Upper lobe of left lung (tissue), 6 donors: ENCODE results near the gene FAHD2A. TPM values are rescaled to one million over a fixed set of nuclear protein-coding genes. Genes with fewer than 3 reads are reported as not detected.

Source experiments
- ATAC-seq, 2 donors: fragments of 200-7000 bp; cut with Tn5 transposase; one replicate each; pipeline ENCODE4 v1.9.1; 2022; ENCODE audit warnings: mild to moderate bottlenecking in 2 of 2, moderate library complexity in 2 of 2; ENCODE audit not compliant: low FRiP score in 2 of 2
- DNase-seq, 2 donors: peaks; one replicate each; pipeline ENCODE4 v3.0.0-alpha.2; 2019 to 2020
- H3K27ac ChIP-seq, 4 donors: fragments of 200-600 bp; sonication (generic); one replicate each; pipeline ENCODE4 v1.5.1; 2016 to 2019
- H3K27me3 ChIP-seq, 4 donors: fragments of 200-600 bp; sonication (generic); one replicate each; pipeline ENCODE4 v1.5.1; 2017 to 2019
- H3K36me3 ChIP-seq, 4 donors: fragments of 200-600 bp; sonication (generic); one replicate each; pipeline ENCODE4 v1.5.1; 2016 to 2019
- H3K4me1 ChIP-seq, 4 donors: fragments of 200-600 bp; sonication (generic); one replicate each; pipeline ENCODE4 v1.5.1; 2018 to 2019
- H3K4me3 ChIP-seq, 4 donors: fragments of 200-600 bp; sonication (generic); one replicate each; pipeline ENCODE4 v1.5.1; 2017 to 2019; ENCODE audit warnings: mild to moderate bottlenecking in 2 of 4, moderate library complexity in 1 of 4
- H3K9me3 ChIP-seq, 4 donors: fragments of 200-600 bp; sonication (generic); one replicate each; pipeline ENCODE4 v1.5.1; 2018 to 2019
- EP300 ChIP-seq, 4 donors: sonication (generic); formaldehyde crosslinking; IDR thresholded peaks; one replicate each; pipeline ENCODE4 v1.5.1; 2017; ENCODE audit warnings: antibody characterized with exemption in 4 of 4, control low read depth in 2 of 4
- POLR2A ChIP-seq, 4 donors: fragments of 450-650 bp; IDR thresholded peaks; one replicate each; pipeline ENCODE4 v1.5.1; 2016 to 2017; ENCODE audit warnings: antibody characterized with exemption in 4 of 4, mild to moderate bottlenecking in 2 of 4
- POLR2AphosphoS5 ChIP-seq, 2 donors: sonication (generic); formaldehyde crosslinking; IDR thresholded peaks; one replicate each; pipeline ENCODE4 v1.5.1; 2017; ENCODE audit warnings: antibody characterized with exemption in 2 of 2
- WGBS, 2 donors: methylation state at CpG; one replicate each; pipeline ENCODE4 v1.1.5; 2017 to 2018; 5-methylcytosine and 5-hydroxymethylcytosine counted together
- total RNA-seq, 6 donors: library from RNA; depleted of rRNA in 4 of 6; stranded (reverse); fragments of >200 nt in 4 of 6; gene quantifications; one replicate each; pipeline versions ENCODE4 v1.1.0 to v1.2.1, GENCODE V29; 2016 to 2021
- TF ChIP-seq, protein P1 (sequence below), 6 experiments: fragments of 450-650 bp in 4 of 6; fragments of 200-600 bp in 2 of 6; sonication (generic) in 2 of 6; IDR thresholded peaks; one replicate each; pipeline ENCODE4 v1.5.1; 2016 to 2019; ENCODE audit warnings: antibody characterized with exemption in 6 of 6
- donor health status: DM: no; HTN: no; CAD: no; lungs with moderate emphysema.
- donor health status: DM: no; HTN: yes; CAD: no; lungs with severe emphysema.

FAHD2A gene
- total RNA-seq, 6 donors from 2014 or later: 18.9 to 23.3 (median 22.2) TPM

DNA sequence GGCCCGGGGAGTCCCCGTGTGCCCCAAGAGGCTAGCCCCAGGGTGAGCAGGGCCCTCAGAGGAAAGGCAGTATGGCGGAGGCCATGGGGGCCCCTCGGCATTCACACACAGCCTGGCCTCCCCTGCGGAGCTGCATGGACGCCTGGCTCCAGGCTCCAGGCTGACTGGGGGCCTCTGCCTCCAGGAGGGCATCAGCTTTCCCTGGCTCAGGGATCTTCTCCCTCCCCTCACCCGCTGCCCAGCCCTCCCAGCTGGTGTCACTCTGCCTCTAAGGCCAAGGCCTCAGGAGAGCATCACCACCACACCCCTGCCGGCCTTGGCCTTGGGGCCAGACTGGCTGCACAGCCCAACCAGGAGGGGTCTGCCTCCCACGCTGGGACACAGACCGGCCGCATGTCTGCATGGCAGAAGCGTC lies 16.9 kb upstream of the FAHD2A start:
- Histone ChIP-seq H3K27me3 (no peaks in the 10 kb centered on the region), H3K27ac (no peak overlapping the region), H3K4me1 (peaks cover 0 to 19% (median 4%) of the 10 kb centered on the region in 4 donors), H3K36me3 (no peaks in the 10 kb centered on the region), H3K9me3 (no peaks in the 10 kb centered on the region), H3K4me3 (no peak overlapping the region)
- no peak for TF ChIP-seq POLR2A (IDR thresholded peaks at IDR 0.05)
- no peak for TF ChIP-seq EP300 (IDR thresholded peaks at IDR 0.05)
- TF ChIP-seq, protein P1, sequence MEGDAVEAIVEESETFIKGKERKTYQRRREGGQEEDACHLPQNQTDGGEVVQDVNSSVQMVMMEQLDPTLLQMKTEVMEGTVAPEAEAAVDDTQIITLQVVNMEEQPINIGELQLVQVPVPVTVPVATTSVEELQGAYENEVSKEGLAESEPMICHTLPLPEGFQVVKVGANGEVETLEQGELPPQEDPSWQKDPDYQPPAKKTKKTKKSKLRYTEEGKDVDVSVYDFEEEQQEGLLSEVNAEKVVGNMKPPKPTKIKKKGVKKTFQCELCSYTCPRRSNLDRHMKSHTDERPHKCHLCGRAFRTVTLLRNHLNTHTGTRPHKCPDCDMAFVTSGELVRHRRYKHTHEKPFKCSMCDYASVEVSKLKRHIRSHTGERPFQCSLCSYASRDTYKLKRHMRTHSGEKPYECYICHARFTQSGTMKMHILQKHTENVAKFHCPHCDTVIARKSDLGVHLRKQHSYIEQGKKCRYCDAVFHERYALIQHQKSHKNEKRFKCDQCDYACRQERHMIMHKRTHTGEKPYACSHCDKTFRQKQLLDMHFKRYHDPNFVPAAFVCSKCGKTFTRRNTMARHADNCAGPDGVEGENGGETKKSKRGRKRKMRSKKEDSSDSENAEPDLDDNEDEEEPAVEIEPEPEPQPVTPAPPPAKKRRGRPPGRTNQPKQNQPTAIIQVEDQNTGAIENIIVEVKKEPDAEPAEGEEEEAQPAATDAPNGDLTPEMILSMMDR (IDR thresholded peaks at IDR 0.05): no peak
- no peak for TF ChIP-seq POLR2AphosphoS5 (IDR thresholded peaks at IDR 0.05)
- 89% methylated on average over 9 to 12 of the region's 12 CpGs for WGBS, 2 donors
- ATAC-seq (no peak), DNase-seq (peak in 1 of 2 donors; percentile 69)

DNA sequence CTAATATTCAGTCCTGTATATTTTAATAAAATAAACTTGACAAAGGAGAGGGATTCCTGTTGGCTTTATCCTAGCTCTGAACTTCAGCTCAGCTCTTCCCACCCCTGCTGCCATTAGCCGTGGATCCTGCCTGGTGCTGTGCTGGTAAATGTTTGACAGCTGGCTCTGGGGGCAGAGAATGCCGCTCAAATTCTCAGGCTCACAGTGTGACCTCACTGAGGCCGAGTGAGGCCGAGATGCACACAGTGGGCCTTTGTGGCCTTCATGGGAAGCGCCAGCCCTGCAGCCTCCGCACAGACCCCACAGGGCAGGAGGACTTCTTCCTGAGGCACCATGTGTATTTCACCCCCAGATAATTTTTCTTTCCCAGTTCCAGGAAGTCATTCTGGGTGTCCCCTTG lies 16.5 kb upstream of the FAHD2A start:
- H3K4me1 ChIP-seq: peaks cover 0 to 19% (median 4%) of the 10 kb centered on the region in 4 donors
- DNase-seq: no peak
- H3K27me3 ChIP-seq: no peaks in the 10 kb centered on the region
- no peak for ATAC-seq
- TF ChIP-seq, protein P1 (IDR thresholded peaks at IDR 0.05): no peak
- TF ChIP-seq POLR2A (IDR thresholded peaks at IDR 0.05): no peak
- H3K36me3 ChIP-seq: no peaks in the 10 kb centered on the region
- no peak overlapping the region for H3K4me3 ChIP-seq
- no peak overlapping the region for H3K27ac ChIP-seq
- 78 to 86% methylated on average over 6 of the region's 6 CpGs for WGBS, 2 donors
- no peaks in the 10 kb centered on the region for H3K9me3 ChIP-seq

DNA sequence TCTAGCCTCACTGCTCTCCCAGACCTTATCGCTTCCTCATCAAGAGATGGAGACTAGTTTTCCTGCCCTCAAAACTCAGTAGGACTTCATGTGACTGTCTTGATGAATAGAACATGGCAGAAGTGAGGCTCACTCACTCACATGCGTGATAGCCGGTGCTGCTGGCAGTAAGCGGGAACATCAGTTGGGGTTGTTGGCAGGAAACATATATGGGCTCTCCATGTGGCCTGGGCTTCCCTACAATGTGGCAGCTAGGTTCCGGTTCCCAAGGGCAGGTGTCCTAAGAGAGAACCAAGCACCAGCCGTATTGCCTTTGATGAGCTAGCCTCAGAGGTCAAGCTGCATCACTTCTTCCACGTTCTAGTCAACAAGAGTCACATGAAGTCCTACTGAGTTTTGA lies 15.2 kb upstream of the FAHD2A start:
- Histone ChIP-seq H3K27ac (no peak overlapping the region), H3K36me3 (no peaks in the 10 kb centered on the region), H3K9me3 (no peaks in the 10 kb centered on the region), H3K27me3 (no peaks in the 10 kb centered on the region), H3K4me1 (peaks cover 0 to 19% (median 4%) of the 10 kb centered on the region in 4 donors), H3K4me3 (no peak overlapping the region)
- ATAC-seq (no peak), DNase-seq (no peak)
- TF ChIP-seq POLR2A (IDR thresholded peaks at IDR 0.05): no peak
- TF ChIP-seq, protein P1 (IDR thresholded peaks at IDR 0.05): no peak
- no peak for TF ChIP-seq POLR2AphosphoS5 (IDR thresholded peaks at IDR 0.05)
- TF ChIP-seq EP300 (IDR thresholded peaks at IDR 0.05): no peak
- WGBS, 2 donors: 85 to 86% methylated on average over 7 of the region's 7 CpGs

DNA sequence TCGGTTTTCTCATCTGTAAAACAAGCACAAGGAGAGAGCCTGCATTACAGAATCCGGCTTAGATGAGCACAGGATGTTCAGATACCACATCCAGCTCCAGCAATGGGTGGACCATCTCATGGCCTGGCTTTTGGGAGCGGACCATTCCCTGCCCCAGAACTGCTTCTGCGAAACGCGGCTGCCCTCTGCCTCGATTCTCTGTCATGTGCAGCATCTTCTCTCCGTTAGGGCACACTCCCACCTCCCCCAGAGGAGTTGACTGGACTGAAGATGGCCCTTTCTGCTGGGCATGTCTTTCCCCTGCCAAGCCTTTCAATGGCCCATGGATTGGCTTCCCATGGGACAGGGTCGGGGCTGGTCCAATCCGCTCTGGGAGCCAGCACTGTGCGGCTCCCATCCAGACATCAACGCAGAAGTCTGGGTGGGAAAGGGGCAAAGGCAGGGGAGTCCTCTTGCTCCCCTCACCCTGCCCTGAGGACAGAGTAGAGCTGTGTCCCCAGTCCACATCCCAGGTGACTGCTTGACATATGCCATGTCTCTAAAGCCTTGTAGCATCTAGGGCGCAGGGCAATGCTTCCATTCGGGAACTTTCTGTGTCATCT lies 14.3 kb upstream of the FAHD2A start:
- WGBS, 2 donors: 83 to 88% methylated on average over 14 of the region's 14 CpGs
- no peak overlapping the region for H3K27ac ChIP-seq
- TF ChIP-seq POLR2A (IDR thresholded peaks at IDR 0.05) (no peak), EP300 (IDR thresholded peaks at IDR 0.05) (no peak), POLR2AphosphoS5 (IDR thresholded peaks at IDR 0.05) (no peak)
- TF ChIP-seq, protein P1 (IDR thresholded peaks at IDR 0.05): no peak
- H3K36me3 ChIP-seq: no peaks in the 10 kb centered on the region
- no peak overlapping the region for H3K4me3 ChIP-seq
- DNase-seq: no peak
- peaks cover 0 to 19% (median 4%) of the 10 kb centered on the region in 4 donors for H3K4me1 ChIP-seq
- H3K9me3 ChIP-seq: no peaks in the 10 kb centered on the region
- H3K27me3 ChIP-seq: no peaks in the 10 kb centered on the region
- ATAC-seq: no peak

DNA sequence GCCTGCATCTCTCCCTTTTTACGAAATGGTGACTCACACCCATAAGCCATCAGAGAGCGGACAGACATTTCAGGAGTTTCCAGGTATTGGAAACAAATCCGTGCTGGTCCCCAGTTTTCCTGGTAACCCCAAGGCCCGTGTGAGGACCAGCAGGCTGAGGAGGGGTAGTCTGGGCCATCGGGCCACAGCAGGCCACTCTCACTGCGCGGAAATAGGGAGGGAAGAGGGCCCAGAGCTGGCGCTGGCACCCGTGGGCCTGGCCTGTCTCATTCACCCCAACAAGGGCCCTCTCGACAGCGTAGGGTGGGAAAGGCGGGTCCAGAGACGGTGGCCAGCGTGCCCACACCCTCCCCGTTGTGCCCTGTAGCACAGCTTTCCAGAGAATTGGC lies 13.7 kb upstream of the FAHD2A start:
- peaks cover 0 to 19% (median 4%) of the 10 kb centered on the region in 4 donors for H3K4me1 ChIP-seq
- H3K27me3 ChIP-seq: no peaks in the 10 kb centered on the region
- no peaks in the 10 kb centered on the region for H3K36me3 ChIP-seq
- no peak overlapping the region for H3K27ac ChIP-seq
- DNase-seq (no peak), ATAC-seq (peak in 1 of 2 donors; percentile 2)
- TF ChIP-seq POLR2AphosphoS5 (IDR thresholded peaks at IDR 0.05): no peak
- TF ChIP-seq, protein P1 (IDR thresholded peaks at IDR 0.05): no peak
- no peak for TF ChIP-seq EP300 (IDR thresholded peaks at IDR 0.05)
- no peak for TF ChIP-seq POLR2A (IDR thresholded peaks at IDR 0.05)
- no peaks in the 10 kb centered on the region for H3K9me3 ChIP-seq
- 40 to 41% methylated on average over 11 to 15 of the region's 15 CpGs for WGBS, 2 donors
- no peak overlapping the region for H3K4me3 ChIP-seq
